Occipital lobe (tissue), 1 donor: ENCODE results near the gene EFNA2. TPM values are rescaled to one million over a fixed set of nuclear protein-coding genes. Genes with fewer than 3 reads are reported as not detected.

Experiments
- total RNA-seq: library from RNA; depleted of rRNA; stranded (reverse); fragments of >200 nt; gene quantifications from one replicate; pipeline ENCODE4 v1.2.3, GENCODE V29; 2014

Gene EFNA2
- total RNA-seq, 1 donor from 2014 or later = 8.1 TPM

Other genes starting within 250 kb of the EFNA2 start
- 0.78 TPM for gene ABCA7, start 245.8 kb upstream of the EFNA2 start, total RNA-seq
- 1.7 TPM for gene ARHGAP45, start 218.7 kb upstream of the EFNA2 start, total RNA-seq
- gene POLR2E, start 190.5 kb upstream of the EFNA2 start, total RNA-seq = 31.8 TPM
- gene GPX4, start 181.9 kb upstream of the EFNA2 start, total RNA-seq = 83.8 TPM
- gene SBNO2, start 111.6 kb upstream of the EFNA2 start, total RNA-seq = 4.2 TPM
- gene STK11, start 80.1 kb upstream of the EFNA2 start, total RNA-seq = 49.0 TPM
- gene CBARP, start 47.9 kb upstream of the EFNA2 start, total RNA-seq = 6.6 TPM
- 11.9 TPM for gene ATP5F1D, start 44.1 kb upstream of the EFNA2 start, total RNA-seq
- 15.3 TPM for gene MIDN, start 37.3 kb upstream of the EFNA2 start, total RNA-seq
- 598 TPM for gene CIRBP, start 16.5 kb upstream of the EFNA2 start, total RNA-seq
- 6.7 TPM for gene FAM174C, start 10.3 kb upstream of the EFNA2 start, total RNA-seq
- 26.5 TPM for gene NDUFS7, start 98.0 kb downstream of the EFNA2 start, total RNA-seq
- gene GAMT, start 115.7 kb downstream of the EFNA2 start, total RNA-seq = 16.7 TPM
- 35.7 TPM for gene DAZAP1, start 121.7 kb downstream of the EFNA2 start, total RNA-seq
- gene RPS15, start 152.5 kb downstream of the EFNA2 start, total RNA-seq = 252 TPM
- 141 TPM for gene APC2, start 164.2 kb downstream of the EFNA2 start, total RNA-seq
- gene C19orf25, start 193.3 kb downstream of the EFNA2 start, total RNA-seq = 18.6 TPM
- gene PCSK4, start 204.5 kb downstream of the EFNA2 start, total RNA-seq = 1.7 TPM
- 0.31 TPM for gene REEP6, start 205.3 kb downstream of the EFNA2 start, total RNA-seq
- not detected for gene ADAMTSL5, start 227.1 kb downstream of the EFNA2 start, total RNA-seq
- not detected for gene PLK5, start 238.2 kb downstream of the EFNA2 start, total RNA-seq